ENCODE measurements around the gene KBTBD12. TPM values are rescaled to one million over a fixed set of nuclear protein-coding genes. Genes with fewer than 3 reads are reported as not detected.

Gene KBTBD12
- polyA plus RNA-seq, 1 of the 3 experiments (the other 2 are of a cell fraction) = not detected

DNA sequence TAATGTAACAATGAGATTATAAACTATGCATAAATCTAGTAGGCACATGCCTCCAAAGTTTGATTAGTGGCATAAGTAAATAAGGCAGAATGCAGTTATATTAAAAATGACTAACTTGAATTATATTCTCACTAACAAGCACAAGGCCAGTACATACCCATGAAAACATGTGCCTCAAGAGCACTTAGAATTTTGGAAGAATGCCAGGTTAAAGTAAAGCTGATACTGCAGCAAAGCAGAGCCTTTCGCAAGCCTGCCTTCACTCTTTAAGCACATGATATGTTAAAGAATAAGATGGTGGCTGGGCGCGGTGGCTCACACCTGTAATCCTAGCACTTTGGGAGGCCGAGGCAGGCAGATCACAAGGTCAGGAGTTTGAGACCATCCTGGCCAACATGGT lies 49.0 kb downstream of the KBTBD12 start (continued):
- no peak for TF ChIP-seq MEF2A (IDR thresholded peaks at IDR 0.05; ENCODE audit: borderline replicate concordance, low read depth)
- TF ChIP-seq JUND (IDR thresholded peaks at IDR 0.05) = no peak
- TF ChIP-seq GABPA (IDR thresholded peaks at IDR 0.05; ENCODE audit: low read depth) = no peak
- TF ChIP-seq NRF1 (IDR thresholded peaks at IDR 0.05; ENCODE audit: low read depth, low read length) = no peak
- TF ChIP-seq FOXJ3 (CRISPR knock-in tag; IDR thresholded peaks at IDR 0.05) = no peak

DNA sequence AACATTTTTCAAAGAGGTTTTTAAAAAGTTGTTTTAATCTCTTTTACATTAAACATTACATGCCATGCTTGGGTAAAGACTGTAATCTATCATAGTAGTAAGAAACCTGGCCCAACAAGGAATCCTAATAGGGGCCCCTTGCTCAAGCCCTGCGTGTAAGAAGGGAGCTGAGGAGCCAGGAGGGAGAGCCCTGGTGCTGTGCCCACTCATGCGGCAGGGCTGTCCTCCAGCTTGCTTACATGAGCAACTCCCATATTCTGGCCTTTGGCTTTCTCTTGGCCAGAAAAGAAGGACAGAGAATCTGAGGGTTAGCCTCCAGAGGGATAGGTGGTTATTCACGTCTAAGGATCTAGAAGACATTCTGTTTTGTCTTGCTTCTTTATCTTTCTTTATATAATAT lies 49.8 kb downstream of the KBTBD12 start:
- Histone ChIP-seq H3K27ac (ENCODE audit: low read depth in 2 of 2, low read length in 1 of 2) (no peak overlapping the region), H3K4me2 (no peak overlapping the region), H2AFZ (ENCODE audit: low read depth) (no peak overlapping the region), H3K9ac (no peak overlapping the region), H3K27me3 (ENCODE audit: insufficient read depth) (peaks cover 6% of the 10 kb centered on the region; the same call in 1 of the 2 replicates), H3K9me3 (0 out of 2 replicates have a peak, but pooled peaks cover 4% of the 10 kb centered on the region), H3K9me2 (no peaks in the 10 kb centered on the region), H3K36me3 (replicated peaks in 1 of 2; ENCODE audit: control insufficient read depth in 1 of 2, insufficient read depth in 2 of 2, low read length in 1 of 2) (no peaks in the 10 kb centered on the region), H3F3A (replicated peaks; ENCODE audit: insufficient read depth) (no peaks in the 10 kb centered on the region), H3K4me3 (ENCODE audit: low read depth in 2 of 2, low read length in 1 of 2) (no peak overlapping the region), H3K4me1 (ENCODE audit: control insufficient read depth in 1 of 2, insufficient read depth in 2 of 2, low read depth in 1 of 2, low read length in 1 of 2) (peaks cover 0 to 10% of the 10 kb centered on the region in 2 experiments; a peak in 2 of 4 replicates), H4K20me1 (ENCODE audit: insufficient read depth) (no peaks in the 10 kb centered on the region), H3K79me2 (ENCODE audit: insufficient read depth) (no peaks in the 10 kb centered on the region)
- 70% methylated on average over 3 of the region's 3 CpGs for WGBS (ENCODE audit: low lambda C conversion rate)
- ChIA-PET CTCF (interaction anchor here (1.0 to 1.2 kb wide), 2 partner anchors 268 to 274 kb away, joined by 4 read pairs; no protein-coding TSS in a partner anchor), POLR2A (no interaction called here)
- no peak for DNase-seq
- TF ChIP-seq, protein P1, sequence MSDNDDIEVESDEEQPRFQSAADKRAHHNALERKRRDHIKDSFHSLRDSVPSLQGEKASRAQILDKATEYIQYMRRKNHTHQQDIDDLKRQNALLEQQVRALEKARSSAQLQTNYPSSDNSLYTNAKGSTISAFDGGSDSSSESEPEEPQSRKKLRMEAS (IDR thresholded peaks at IDR 0.05; ENCODE audit: low read depth) = no peak
- TF ChIP-seq RCOR1 (IDR thresholded peaks at IDR 0.05; ENCODE audit: low read length) (no peak), GABPA (IDR thresholded peaks at IDR 0.05; ENCODE audit: low read depth) (no peak)

DNA sequence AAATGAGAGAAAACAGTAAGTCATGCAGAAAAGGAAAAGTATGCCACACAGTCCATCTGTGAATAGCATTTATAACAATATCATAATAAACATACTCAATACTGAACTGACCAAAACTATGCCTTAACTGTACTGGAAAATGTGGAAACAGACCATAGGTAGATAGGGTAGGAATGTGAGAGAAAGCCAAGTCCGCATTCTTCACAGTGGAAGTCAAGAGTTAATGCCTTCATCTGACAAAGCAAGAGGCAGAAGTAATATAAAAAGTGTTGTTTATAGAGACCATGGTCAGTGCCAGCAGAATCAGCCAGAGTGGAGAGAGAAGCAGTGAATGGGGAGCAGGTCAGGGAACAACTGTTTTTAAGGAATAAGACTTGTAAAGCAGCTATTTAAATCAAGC lies 52.3 kb downstream of the KBTBD12 start:
- Histone ChIP-seq H3K4me1 (ENCODE audit: control insufficient read depth in 1 of 2, insufficient read depth in 2 of 2, low read depth in 1 of 2, low read length in 1 of 2) (no peaks in the 10 kb centered on the region; a peak in 2 of 4 replicates), H3K36me3 (replicated peaks in 1 of 2; ENCODE audit: control insufficient read depth in 1 of 2, insufficient read depth in 2 of 2, low read length in 1 of 2) (no peaks in the 10 kb centered on the region), H4K20me1 (ENCODE audit: insufficient read depth) (no peaks in the 10 kb centered on the region), H3K27ac (ENCODE audit: low read depth in 2 of 2, low read length in 1 of 2) (no peak overlapping the region), H3K4me2 (no peak overlapping the region), H2AFZ (ENCODE audit: low read depth) (no peak overlapping the region), H3K79me2 (ENCODE audit: insufficient read depth) (no peaks in the 10 kb centered on the region), H3K9me3 (0 out of 2 replicates have a peak, but pooled peaks cover 4% of the 10 kb centered on the region), H3K9me2 (no peaks in the 10 kb centered on the region), H3K27me3 (ENCODE audit: insufficient read depth) (peaks cover 6% of the 10 kb centered on the region; the same call in 1 of the 2 replicates), H3K9ac (no peak overlapping the region), H3K4me3 (ENCODE audit: low read depth in 2 of 2, low read length in 1 of 2) (no peak overlapping the region), H3F3A (replicated peaks; ENCODE audit: insufficient read depth) (no peaks in the 10 kb centered on the region)
- 69% methylated on average over 1 of the region's 1 CpG for WGBS (ENCODE audit: low lambda C conversion rate)
- DNase-seq = no peak
- POLR2A ChIA-PET = no interaction called here
- CTCF ChIA-PET = interaction anchor here (1.7 to 2.9 kb wide), 4 partner anchors 185 to 392 kb away, joined by 4 to 12 read pairs (median 6); no protein-coding TSS in a partner anchor
- TF ChIP-seq, protein P2, sequence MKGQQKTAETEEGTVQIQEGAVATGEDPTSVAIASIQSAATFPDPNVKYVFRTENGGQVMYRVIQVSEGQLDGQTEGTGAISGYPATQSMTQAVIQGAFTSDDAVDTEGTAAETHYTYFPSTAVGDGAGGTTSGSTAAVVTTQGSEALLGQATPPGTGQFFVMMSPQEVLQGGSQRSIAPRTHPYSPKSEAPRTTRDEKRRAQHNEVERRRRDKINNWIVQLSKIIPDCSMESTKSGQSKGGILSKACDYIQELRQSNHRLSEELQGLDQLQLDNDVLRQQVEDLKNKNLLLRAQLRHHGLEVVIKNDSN (IDR thresholded peaks at IDR 0.05; ENCODE audit: borderline replicate concordance, low read depth) = no peak
- TF ChIP-seq EP300 (IDR thresholded peaks at IDR 0.05; ENCODE audit: borderline replicate concordance in 1 of 2, low read depth in 1 of 2, low read length in 1 of 2) (no peak), SMC3 (IDR thresholded peaks at IDR 0.05; ENCODE audit: low read depth, low read length) (no peak), NRF1 (IDR thresholded peaks at IDR 0.05; ENCODE audit: low read depth, low read length) (no peak), MXI1 (IDR thresholded peaks at IDR 0.05; ENCODE audit: low read depth, low read length) (no peak), TEAD4 (IDR thresholded peaks at IDR 0.05; ENCODE audit: borderline replicate concordance, insufficient read depth) (no peak), RAD21 (IDR thresholded peaks at IDR 0.05; ENCODE audit: low read length) (no peak), GATA2 (CRISPR knock-in tag; IDR thresholded peaks at IDR 0.05) (no peak), FOSL2 (IDR thresholded peaks at IDR 0.05; ENCODE audit: borderline replicate concordance, low read depth) (no peak), RXRA (IDR thresholded peaks at IDR 0.05; ENCODE audit: borderline replicate concordance, low read depth) (no peak), JUND (IDR thresholded peaks at IDR 0.05) (no peak), RFX5 (IDR thresholded peaks at IDR 0.05; ENCODE audit: low read length) (no peak), MEF2A (IDR thresholded peaks at IDR 0.05; ENCODE audit: borderline replicate concordance, low read depth) (no peak), FOXM1 (IDR thresholded peaks at IDR 0.05; ENCODE audit: low read depth) (no peak)
- TF ChIP-seq, protein P3, sequence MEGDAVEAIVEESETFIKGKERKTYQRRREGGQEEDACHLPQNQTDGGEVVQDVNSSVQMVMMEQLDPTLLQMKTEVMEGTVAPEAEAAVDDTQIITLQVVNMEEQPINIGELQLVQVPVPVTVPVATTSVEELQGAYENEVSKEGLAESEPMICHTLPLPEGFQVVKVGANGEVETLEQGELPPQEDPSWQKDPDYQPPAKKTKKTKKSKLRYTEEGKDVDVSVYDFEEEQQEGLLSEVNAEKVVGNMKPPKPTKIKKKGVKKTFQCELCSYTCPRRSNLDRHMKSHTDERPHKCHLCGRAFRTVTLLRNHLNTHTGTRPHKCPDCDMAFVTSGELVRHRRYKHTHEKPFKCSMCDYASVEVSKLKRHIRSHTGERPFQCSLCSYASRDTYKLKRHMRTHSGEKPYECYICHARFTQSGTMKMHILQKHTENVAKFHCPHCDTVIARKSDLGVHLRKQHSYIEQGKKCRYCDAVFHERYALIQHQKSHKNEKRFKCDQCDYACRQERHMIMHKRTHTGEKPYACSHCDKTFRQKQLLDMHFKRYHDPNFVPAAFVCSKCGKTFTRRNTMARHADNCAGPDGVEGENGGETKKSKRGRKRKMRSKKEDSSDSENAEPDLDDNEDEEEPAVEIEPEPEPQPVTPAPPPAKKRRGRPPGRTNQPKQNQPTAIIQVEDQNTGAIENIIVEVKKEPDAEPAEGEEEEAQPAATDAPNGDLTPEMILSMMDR (IDR thresholded peaks at IDR 0.05) = no peak
- TF ChIP-seq, protein P4, sequence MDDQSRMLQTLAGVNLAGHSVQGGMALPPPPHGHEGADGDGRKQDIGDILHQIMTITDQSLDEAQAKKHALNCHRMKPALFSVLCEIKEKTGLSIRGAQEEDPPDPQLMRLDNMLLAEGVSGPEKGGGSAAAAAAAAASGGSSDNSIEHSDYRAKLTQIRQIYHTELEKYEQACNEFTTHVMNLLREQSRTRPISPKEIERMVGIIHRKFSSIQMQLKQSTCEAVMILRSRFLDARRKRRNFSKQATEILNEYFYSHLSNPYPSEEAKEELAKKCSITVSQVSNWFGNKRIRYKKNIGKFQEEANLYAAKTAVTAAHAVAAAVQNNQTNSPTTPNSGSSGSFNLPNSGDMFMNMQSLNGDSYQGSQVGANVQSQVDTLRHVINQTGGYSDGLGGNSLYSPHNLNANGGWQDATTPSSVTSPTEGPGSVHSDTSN (IDR thresholded peaks at IDR 0.05) = no peak
- TF ChIP-seq, protein P5, sequence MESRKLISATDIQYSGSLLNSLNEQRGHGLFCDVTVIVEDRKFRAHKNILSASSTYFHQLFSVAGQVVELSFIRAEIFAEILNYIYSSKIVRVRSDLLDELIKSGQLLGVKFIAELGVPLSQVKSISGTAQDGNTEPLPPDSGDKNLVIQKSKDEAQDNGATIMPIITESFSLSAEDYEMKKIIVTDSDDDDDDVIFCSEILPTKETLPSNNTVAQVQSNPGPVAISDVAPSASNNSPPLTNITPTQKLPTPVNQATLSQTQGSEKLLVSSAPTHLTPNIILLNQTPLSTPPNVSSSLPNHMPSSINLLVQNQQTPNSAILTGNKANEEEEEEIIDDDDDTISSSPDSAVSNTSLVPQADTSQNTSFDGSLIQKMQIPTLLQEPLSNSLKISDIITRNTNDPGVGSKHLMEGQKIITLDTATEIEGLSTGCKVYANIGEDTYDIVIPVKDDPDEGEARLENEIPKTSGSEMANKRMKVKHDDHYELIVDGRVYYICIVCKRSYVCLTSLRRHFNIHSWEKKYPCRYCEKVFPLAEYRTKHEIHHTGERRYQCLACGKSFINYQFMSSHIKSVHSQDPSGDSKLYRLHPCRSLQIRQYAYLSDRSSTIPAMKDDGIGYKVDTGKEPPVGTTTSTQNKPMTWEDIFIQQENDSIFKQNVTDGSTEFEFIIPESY (IDR thresholded peaks at IDR 0.05; ENCODE audit: borderline replicate concordance, low read depth) = no peak
